ENCODE data around the gene PPM1D.
"Not testable (repeated sequence)": the region's sequence is repeated elsewhere in the genome, so short reads cannot be mapped to it uniquely, and the experiment has no call there.

The PPM1D gene

GRCh38 chr17:60674637-60675036, 74.6 kb downstream of the PPM1D start:
- not testable (repeated sequence) for DNase-seq (ENCODE audit: low read depth)

- no peak for DNase-seq (ENCODE audit: low read depth)
Measured at GRCh38 chr17:60675997-60676396, 76.0 kb downstream of the PPM1D start.

DNA sequence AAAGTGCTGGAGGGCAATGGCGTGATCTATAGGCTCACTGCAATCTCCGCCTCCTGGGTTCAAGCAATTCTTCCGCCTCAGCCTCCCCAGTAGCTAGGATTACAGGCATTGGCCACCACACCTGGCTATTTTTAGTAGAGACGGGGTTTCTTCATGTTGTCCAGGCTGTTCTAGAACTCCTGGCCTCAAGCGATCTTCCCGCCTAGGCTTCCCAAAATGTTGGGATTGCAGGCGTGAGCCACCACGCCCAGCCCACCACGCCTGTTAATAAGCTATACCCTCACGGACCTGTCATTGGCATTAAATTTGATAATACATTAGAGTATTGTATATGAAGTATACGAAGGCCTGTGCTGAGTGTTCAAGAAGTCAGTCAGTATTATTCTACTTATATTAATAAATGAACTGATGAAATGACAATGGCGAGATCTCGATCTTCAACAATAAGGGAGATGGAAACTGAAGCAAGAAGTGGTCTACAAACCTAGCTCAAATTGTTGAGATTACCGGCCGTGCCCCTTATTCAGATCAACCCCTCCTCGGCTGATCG, 76.8 kb downstream of the PPM1D start:
- DNase-seq (ENCODE audit: low read depth) = no peak

DNA sequence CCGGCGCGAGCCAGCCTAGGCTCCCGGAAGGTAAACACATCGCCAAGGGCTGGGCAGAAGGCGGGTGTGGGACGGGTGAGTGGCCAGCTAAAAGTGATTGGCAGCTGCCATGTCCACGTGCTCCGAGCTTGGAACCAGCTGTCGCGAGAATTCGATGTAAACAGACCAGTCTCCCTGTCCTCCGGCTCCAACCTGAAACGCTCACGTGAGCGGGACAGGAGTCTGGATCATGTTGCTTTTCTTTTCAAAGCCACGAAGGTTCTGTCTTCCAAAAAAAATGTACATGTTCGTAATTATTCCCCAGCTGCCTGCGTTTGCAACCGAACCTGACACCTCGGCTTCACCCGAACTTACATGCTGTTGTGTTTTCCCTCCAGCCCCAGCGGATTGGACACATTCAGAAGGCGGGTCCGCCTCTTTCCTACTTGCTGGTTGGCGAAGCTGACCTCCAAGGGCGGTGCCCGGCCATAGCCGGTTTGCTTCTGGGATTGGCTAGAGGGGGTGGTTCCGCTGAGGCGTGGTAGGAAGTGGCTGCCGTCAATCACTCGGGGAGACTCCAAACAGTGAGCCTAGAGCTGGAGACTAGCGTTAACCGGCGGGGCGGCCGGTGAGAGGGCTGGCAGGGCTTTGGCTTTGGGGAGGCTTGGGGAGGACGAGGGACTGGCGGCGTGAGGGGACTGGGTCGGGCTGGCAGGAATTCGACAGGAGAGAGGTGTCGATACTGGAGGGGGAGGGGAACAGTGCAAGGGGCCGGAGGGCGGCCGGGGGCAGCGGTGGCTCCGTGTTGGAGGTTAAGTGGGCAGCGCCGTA, 77.5 kb downstream of the PPM1D start, which contains the start of gene BCAS3:
TSS of gene BCAS3 (plus strand) at position 544 of the 810 bp plus-strand sequence.
- peak; percentile 99 for DNase-seq (ENCODE audit: low read depth)

DNA sequence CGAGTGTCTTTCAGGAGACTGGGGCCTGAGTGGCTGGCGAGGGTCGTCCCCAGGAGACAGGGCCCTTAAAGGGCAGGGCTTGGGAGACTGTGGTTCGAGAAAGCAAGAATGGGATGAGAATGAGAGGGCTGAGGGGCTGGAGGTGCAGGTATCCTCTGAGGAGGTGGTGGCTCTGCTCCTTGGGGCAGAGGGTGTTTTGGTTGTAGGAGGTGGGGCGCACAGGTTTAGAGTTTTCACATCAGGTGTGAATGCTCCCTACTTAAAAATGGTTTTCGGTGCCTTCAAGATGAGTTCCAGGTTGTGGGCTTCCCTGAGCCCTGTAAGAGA, 78.1 kb downstream of the PPM1D start:
- DNase-seq (ENCODE audit: low read depth) = no peak

GRCh38 chr17:60679287-60679686, 79.3 kb downstream of the PPM1D start:
- no peak for DNase-seq (ENCODE audit: low read depth)

DNA sequence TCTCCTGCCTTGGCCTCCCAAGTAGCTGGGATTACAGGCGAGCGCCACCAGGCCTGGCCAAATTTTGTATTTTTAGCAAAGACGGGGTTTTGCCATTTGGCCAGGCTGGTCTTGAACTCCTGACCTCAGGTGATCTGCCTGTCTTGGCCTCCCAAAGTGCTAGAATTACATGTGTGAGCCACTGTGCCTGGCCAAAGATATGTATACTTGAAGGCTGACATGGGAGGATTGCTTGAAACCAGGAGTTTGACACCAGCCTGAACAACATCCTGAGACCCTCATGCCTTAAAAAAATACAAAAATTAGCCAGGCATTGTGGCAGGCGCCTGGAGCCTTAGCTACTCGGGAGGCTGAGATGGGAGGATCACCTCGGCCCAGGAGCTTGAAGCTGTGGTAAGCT, 80.8 kb downstream of the PPM1D start:
- no peak for DNase-seq (ENCODE audit: low read depth)

GRCh38 chr17:60685437-60685836, 85.4 kb downstream of the PPM1D start:
- DNase-seq (ENCODE audit: low read depth) = no peak

DNA sequence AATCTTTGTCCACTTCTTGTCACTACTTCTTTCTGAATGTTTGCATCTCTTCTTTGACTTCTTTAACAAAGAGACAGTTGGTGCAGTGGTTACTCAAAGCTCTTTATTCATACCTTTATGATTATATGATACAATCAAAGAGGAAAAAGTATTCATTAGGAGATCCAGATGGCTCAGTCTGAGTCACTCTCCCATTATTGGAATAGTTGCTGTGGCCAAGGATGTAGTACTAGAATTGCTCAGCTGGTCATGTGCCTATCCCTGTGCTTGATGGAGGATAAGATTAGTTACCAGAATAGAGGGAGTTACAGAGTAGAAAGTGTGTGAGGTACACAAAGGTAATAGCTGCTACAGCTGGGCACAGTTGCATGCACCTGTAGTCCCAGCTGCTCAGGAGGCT, 96.0 kb downstream of the PPM1D start:
- no peak for DNase-seq (ENCODE audit: low read depth)

DNA sequence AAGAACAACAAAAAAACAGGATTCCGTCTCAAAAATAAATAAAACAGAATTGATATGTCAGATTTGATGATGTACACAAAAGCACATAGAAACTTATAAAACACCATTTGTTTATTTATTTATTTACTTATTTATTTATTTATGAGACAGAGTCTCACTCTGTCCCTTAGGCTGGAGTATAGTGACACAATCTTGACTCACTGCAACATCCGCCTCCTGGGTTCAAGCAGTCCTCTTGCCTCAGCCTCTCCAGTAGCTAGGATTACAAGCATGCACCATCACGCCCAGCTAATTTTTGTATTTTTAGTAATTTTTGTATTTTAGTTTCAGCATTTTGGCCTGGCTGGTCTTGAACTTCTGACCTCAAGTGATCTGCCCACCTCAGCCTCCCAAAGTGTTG, 99.1 kb downstream of the PPM1D start:
- no peak for DNase-seq (ENCODE audit: low read depth)

- no peak for DNase-seq (ENCODE audit: low read depth)
Measured at GRCh38 chr17:60704170-60704569, 104.2 kb downstream of the PPM1D start.

GRCh38 chr17:60712675-60713074, 112.7 kb downstream of the PPM1D start:
- no peak for DNase-seq (ENCODE audit: low read depth)

GRCh38 chr17:60713608-60714007, 113.6 kb downstream of the PPM1D start:
- DNase-seq (ENCODE audit: low read depth) = no peak

Measured in GM04504 (cell line).